CMK (cell line): Measurements from ENCODE around the gene BANP.
"Not testable (repeated sequence)": the region's sequence is repeated elsewhere in the genome, so short reads cannot be mapped to it uniquely, and the experiment has no call there.

Experiments
- DNase-seq: peaks from one replicate; pipeline ENCODE4 v3.0.0-alpha.2; 2010; ENCODE audit warnings: low read depth

BANP gene

GRCh38 chr16:88030961-88031360 lies 79.7 kb downstream of the BANP start:
- DNase-seq: not testable (repeated sequence)

- not testable (repeated sequence) for DNase-seq
Observed at GRCh38 chr16:88033003-88033740, 81.9 kb downstream of the BANP start.

DNA sequence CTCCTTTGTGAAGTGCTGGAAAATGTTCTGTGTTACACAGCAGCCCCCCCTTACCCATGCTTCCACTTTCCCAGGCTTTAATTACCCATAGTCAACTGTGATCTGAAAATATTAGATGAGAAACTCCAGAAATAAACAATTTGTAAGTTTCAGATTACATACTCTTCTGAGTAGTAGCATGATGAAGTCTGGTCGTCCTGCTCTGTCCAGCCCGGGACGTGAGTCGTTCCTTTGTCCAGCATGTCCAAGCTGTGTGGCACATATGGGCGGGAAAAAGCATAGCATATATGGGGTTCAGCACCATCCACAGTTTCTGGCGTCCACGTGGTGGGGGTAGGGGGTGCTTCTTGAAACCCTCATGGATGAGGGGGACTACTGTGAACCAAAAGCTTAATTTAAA lies 83.5 kb downstream of the BANP start:
- no peak for DNase-seq

DNA sequence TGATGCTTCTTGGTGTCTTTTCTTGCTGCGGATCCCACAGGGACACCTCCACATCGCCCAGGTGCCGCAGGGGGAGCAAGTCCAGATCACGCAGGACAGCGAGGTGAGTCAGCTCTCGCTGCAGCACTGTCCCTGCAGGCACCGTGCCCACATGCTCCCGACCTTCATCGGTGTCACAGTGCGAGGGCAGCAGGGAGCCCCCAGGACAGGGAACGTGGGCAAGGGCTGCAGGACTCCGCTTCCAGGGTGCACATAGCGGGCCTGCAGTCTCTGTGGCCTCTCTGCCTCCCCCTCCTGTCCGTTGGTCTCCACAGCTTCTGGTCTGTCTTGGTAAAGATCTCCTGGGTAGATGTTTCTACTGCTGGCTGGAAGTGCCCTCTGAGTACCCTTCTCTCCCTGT lies 84.1 kb downstream of the BANP start:
- DNase-seq: no peak

DNA sequence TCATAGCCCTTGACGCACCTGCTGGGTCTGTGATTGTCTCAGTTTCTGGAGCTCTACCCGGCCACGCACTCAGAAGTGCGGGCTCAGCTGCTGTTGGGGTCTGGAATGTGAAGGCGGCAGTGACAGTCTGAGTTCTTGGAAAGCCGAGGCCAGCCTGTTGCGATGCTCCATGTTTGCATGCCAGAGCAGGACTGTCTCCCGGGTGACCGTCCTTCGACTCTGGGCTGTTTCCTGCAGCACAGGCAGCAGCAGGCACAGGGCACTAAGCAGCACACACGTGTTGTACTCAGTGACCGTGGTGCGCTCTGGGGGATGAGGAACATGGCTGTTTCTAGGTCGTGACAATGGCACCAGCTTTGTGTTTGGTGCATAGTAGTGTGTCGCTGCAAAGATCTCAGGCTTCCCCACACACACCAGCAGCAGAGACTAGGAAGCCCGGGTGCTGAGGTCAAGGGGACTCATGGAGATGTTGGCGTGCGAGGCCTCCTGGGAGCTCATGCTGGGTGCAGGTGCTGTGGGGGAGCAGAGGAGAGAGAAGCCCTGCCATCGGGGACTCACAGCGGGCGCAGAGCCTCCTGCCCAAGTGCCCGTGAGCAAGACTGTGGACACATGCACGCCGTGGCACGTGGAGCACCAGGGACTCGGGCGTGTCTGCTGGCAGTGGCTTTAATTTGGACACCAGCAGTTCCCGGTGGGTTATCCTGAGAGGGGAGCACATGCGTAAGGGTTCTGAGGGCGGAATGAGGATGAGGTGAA lies 84.8 kb downstream of the BANP start:
- DNase-seq: not testable (repeated sequence)

GRCh38 chr16:88036640-88036996 lies 85.4 kb downstream of the BANP start:
- DNase-seq: not testable (repeated sequence)

- DNase-seq: not testable (repeated sequence)
Observed at GRCh38 chr16:88037359-88037758, 86.1 kb downstream of the BANP start.

GRCh38 chr16:88037876-88038525 lies 86.8 kb downstream of the BANP start:
- not testable (repeated sequence) for DNase-seq

DNA sequence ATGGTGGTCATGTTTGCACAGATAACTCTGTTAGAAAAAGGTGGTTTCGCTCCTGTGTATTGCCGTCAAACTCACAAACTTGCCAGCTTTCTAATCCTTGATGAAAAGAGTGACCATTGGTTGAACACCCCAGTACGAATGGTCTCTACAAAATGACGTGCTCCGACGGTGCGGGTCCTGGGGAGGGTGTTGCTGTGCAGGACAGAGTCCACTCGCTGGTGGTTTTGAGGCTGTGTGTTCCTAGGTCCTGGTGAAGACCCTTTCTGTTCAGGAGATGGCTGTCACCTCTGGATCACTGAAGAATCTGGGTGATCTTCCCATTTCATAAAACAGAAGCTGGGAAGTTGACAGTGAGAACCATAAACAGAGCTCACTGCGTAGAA lies 87.3 kb downstream of the BANP start:
- DNase-seq: not testable (repeated sequence)

- no peak for DNase-seq
Observed at GRCh38 chr16:88039591-88039990, 88.4 kb downstream of the BANP start.

- not testable (repeated sequence) for DNase-seq
Observed at GRCh38 chr16:88040196-88040876, 89.1 kb downstream of the BANP start.

DNA sequence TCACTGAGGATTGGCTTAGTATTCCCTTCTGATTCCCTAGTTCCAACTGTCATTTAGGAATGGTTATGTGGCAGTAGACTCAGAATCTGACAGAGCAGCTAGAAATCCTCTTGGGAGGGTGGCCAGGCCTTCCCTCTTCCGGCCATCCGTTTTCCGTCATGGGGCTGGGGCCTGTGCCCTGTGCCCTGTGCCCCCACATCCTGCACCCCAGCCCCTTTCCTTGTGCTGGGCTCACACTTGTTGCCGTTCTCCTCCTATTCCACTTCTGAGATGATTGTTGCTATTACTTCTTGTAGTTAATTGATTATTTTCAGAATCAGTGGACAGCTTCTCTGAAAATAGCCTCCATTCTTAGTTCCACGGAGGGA lies 89.6 kb downstream of the BANP start:
- DNase-seq: not testable (repeated sequence)

DNA sequence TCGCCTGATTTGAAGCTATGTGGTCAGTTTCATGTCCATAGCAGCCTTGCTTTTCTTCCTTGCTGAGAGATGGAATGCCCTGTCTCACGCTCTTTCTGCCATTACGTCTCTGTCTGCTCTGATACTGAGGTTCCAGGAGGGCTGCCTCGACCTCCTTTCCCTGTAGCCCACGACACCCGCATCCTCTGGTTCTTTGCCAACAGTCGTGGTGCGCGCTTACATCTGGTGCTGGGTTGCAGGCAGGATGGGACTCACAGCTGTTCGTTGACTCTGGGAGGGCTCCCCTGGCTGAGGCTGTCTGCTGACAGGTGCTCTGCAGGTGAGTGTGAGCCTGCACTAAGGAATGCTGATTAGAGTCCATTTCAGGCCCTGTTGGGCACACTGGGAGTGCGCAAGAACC lies 90.3 kb downstream of the BANP start:
- DNase-seq: not testable (repeated sequence)

- not testable (repeated sequence) for DNase-seq
Observed at GRCh38 chr16:88041986-88042562, 90.8 kb downstream of the BANP start.

DNA sequence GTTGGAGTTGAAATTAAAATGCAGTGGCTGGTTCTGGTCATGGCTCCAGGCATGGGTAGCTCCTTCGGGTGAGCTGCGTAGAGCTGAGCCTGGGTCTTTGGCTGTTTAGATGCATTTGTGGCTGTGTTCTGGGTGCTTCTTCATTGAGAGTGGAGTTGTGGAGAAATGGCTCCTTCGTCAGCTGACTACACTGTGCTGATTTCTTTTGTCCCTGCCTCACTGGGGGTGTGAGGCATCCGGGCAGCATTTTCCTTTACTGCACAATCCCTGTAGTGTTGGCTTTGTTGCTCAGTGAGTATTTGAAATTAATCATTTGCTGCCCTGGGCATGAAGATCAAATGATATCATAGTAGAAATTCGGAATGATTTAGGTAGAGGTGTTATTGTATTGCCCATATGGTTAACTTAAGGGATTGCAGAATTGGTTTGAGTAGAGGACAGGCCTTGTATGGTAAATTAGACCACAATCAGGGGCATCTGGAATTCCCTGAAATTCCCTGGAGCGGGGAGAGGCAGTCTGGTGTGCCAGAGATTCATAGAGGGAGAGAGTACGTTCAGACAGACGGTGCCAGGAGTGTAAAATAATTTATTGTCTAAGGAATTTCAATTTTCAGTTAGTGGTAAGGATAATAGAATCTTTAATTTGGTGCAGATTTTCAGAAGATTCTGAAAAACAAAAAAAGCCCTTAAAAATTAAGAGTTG lies 92.1 kb downstream of the BANP start:
- DNase-seq: not testable (repeated sequence)

DNA sequence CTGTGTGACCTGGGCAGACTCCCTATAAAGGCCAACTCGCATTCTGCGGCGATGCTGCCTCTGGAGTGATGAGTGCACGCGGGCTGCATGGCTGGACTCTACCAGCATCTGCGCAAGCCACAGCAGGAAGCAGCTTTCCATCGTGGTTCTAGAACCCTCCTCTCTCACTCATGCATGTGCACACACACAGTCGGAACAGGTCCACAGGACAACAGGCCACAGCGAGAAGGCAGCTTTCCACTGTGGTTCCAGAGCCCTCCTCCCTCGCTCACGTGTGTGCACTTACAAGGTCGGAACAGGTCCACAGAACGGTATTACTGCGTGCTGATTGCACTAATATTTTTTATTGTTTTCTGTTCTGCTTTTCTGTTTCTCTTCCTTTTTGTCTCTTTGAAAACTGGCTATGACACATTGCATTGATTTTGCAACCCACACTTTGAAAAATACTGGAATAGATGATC lies 92.9 kb downstream of the BANP start:
- not testable (repeated sequence) for DNase-seq

DNA sequence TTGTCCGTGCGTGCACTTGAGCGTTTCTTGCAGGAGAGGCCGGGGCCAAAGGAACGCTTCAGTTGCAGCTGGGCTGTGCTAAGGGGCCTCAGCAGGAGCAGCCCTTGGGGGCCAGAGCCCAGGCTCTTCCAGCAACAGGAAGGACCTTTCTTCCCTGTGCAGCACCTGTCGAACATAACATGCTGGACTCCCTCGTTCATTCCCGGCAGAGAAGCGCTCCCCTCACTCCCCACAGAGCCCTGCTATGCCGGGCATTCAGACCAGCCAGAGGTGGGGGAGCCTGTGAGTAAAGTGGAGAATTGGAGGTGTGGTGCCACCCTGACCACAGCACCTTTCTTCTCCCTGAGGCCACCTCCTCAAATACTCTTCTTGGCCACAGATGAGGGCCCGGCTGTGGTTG lies 94.1 kb downstream of the BANP start:
- not testable (repeated sequence) for DNase-seq

- no peak for DNase-seq
Observed at GRCh38 chr16:88045820-88046303, 94.6 kb downstream of the BANP start.

GRCh38 chr16:88047462-88047861 lies 96.2 kb downstream of the BANP start:
- DNase-seq: no peak

DNA sequence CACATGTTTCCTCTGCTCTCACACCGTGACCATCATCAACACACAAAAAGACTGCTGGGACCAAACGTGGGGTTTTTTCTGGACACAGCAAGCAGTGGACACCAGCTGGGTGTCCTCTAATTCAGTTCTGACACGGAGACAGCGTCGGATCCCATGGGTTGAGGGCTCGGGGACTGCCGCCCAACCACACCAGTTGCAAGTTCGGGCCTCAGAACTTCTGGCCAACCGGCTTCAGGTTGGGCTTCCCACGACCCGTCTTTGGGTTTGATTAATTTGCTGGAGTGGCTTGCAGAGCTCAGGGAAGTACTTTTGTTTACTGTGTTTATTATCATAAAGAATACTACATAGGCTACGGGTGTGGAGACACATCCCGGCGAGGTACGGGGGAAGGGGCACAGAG lies 97.8 kb downstream of the BANP start:
- no peak for DNase-seq
